Endodermal cell (in vitro differentiated cells): Measurements from ENCODE around the gene TUBG2. TPM values are rescaled to one million over a fixed set of nuclear protein-coding genes. Genes with fewer than 3 reads are reported as not detected.
A peak's percentile ranks its signal among the peaks of the same experiment; 100 is the strongest.

Experiments used
- DNase-seq: peaks from one replicate; pipeline ENCODE4 v3.0.0-alpha.2; 2017
- H3K27ac ChIP-seq: 2 replicates; pipeline ENCODE4 v1.5.1; 2013; ENCODE audit warnings: mild to moderate bottlenecking, low read depth, low read length, moderate library complexity
- H3K27me3 ChIP-seq: 2 replicates; pipeline ENCODE4 v1.6.1; 2013; ENCODE audit warnings: mild to moderate bottlenecking, low read length, moderate library complexity; ENCODE audit not compliant: insufficient read depth, control insufficient read depth, poor library complexity, severe bottlenecking
- H3K36me3 ChIP-seq: 2 replicates; pipeline ENCODE4 v1.7.0; 2013; ENCODE audit warnings: mild to moderate bottlenecking, low read length, moderate library complexity; ENCODE audit not compliant: control insufficient read depth, insufficient read depth
- H3K4me1 ChIP-seq: one replicate; pipeline ENCODE4 v1.7.0; 2013; ENCODE audit warnings: low read length; ENCODE audit not compliant: control insufficient read depth, insufficient read depth
- H3K4me3 ChIP-seq: 2 replicates; pipeline ENCODE4 v1.5.1; 2013; ENCODE audit warnings: mild to moderate bottlenecking, low read length, moderate library complexity
- H3K9ac ChIP-seq: 2 replicates; pipeline ENCODE4 v1.6.1; 2013; ENCODE audit warnings: mild to moderate bottlenecking, low read length, moderate library complexity; ENCODE audit not compliant: poor library complexity, severe bottlenecking; ENCODE audit errors: extremely low read depth
- H3K9me3 ChIP-seq: 2 replicates; pipeline ENCODE4 v1.6.1; 2013; ENCODE audit warnings: mild to moderate bottlenecking, low read length, moderate library complexity; ENCODE audit not compliant: control insufficient read depth
- H3K27ac Mint-ChIP-seq: 2 replicates; pipeline ENCODE4 v1.8.0; 2020; ENCODE audit warnings: mixed read lengths
- H3K27me3 Mint-ChIP-seq: 2 replicates; pipeline ENCODE4 v1.8.0; 2021; ENCODE audit warnings: mild to moderate bottlenecking, mixed read lengths; ENCODE audit not compliant: insufficient read depth
- H3K36me3 Mint-ChIP-seq: 2 replicates; pipeline ENCODE4 v1.8.0; 2020; ENCODE audit warnings: low read depth, mixed read lengths
- H3K4me1 Mint-ChIP-seq: 2 replicates; pipeline ENCODE4 v1.8.0; 2020; ENCODE audit warnings: mixed read lengths
- H3K4me3 Mint-ChIP-seq: 2 replicates; pipeline ENCODE4 v1.8.0; 2020; ENCODE audit warnings: mild to moderate bottlenecking, moderate library complexity, mixed read lengths
- H3K9me3 Mint-ChIP-seq: 2 replicates; pipeline ENCODE4 v1.8.0; 2020; ENCODE audit warnings: mild to moderate bottlenecking, mixed read lengths
- WGBS, 2 experiments: methylation state at CpG; one replicate each; pipeline versions ENCODE4 v1.1.5 to v1.1.7; 2013; ENCODE audit warnings: missing lambda C conversion rate in 2 of 2, mixed read lengths in 1 of 2; ENCODE audit not compliant: insufficient coverage in 1 of 2, insufficient read length in 1 of 2; 5-methylcytosine and 5-hydroxymethylcytosine counted together
- total RNA-seq, 2 donors: library from RNA; stranded (reverse); fragmentation: NEBNext Ultra II Directional in 1 of 2; extraction: Animal tissue kit (Norgen Biotek cat#: 25700) in 1 of 2; gene quantifications; 2 replicates in 1 of 2; 3 replicates in 1 of 2; pipeline ENCODE4 v1.2.1, GENCODE V29; 2021
- TF ChIP-seq, protein P1 (sequence below): fragments of 200-600 bp; sonication (generic); conservative IDR thresholded peaks from 2 replicates; pipeline ENCODE4 v1.5.0; 2021; ENCODE audit warnings: antibody characterized with exemption, mild to moderate bottlenecking

The TUBG2 gene
- total RNA-seq, 2 donors from 2014 or later, result 32.4 to 38.0 TPM

DNA sequence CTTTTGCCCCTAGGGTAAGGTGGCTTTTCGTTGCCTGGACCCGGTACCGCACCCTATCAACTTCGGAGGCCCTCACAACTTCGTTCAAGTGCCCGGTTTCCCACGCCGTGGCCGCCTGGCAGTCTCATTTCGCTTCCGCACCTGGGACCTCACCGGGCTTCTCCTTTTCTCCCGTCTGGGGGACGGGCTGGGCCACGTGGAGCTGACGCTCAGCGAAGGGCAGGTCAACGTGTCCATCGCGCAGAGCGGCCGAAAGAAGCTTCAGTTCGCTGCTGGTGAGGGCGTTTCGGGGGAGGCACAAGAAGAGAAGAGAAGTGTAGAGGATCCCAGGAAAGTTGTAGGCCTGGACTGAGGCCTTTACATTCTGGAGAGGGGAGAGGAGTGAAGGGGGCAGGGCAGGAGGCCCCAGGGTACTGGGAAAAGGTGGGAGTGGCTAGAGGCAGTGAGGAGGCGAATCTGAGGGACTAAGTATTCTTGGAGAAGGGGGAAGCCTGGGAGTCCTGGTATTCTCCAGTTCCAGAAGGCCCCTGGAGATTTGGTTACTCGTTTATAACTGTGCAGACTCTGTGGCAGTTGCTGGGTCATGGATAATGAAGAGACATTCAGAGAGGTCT is 28.7 kb downstream of the TUBG2 start:
- H3K36me3 ChIP-seq, result peaks cover 8% of the 10 kb centered on the region
- TF ChIP-seq, protein P1, sequence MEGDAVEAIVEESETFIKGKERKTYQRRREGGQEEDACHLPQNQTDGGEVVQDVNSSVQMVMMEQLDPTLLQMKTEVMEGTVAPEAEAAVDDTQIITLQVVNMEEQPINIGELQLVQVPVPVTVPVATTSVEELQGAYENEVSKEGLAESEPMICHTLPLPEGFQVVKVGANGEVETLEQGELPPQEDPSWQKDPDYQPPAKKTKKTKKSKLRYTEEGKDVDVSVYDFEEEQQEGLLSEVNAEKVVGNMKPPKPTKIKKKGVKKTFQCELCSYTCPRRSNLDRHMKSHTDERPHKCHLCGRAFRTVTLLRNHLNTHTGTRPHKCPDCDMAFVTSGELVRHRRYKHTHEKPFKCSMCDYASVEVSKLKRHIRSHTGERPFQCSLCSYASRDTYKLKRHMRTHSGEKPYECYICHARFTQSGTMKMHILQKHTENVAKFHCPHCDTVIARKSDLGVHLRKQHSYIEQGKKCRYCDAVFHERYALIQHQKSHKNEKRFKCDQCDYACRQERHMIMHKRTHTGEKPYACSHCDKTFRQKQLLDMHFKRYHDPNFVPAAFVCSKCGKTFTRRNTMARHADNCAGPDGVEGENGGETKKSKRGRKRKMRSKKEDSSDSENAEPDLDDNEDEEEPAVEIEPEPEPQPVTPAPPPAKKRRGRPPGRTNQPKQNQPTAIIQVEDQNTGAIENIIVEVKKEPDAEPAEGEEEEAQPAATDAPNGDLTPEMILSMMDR, result no peak
- no peak overlapping the region for H3K27ac Mint-ChIP-seq
- H3K9ac ChIP-seq, result no peak overlapping the region
- no peak overlapping the region for H3K4me3 ChIP-seq
- H3K9me3 Mint-ChIP-seq, result no peaks in the 10 kb centered on the region
- no peak overlapping the region for H3K4me3 Mint-ChIP-seq
- WGBS, 2 experiments, result 91 to 93% methylated on average over 27 of the region's 27 CpGs
- H3K36me3 Mint-ChIP-seq, result peaks cover 15% of the 10 kb centered on the region
- peaks cover 35% of the 10 kb centered on the region for H3K27me3 Mint-ChIP-seq
- H3K27ac ChIP-seq, result no peak overlapping the region
- peaks cover 14% of the 10 kb centered on the region for H3K27me3 ChIP-seq
- peaks cover 9% of the 10 kb centered on the region for H3K4me1 Mint-ChIP-seq
- H3K4me1 ChIP-seq, result no peaks in the 10 kb centered on the region
- H3K9me3 ChIP-seq, result no peaks in the 10 kb centered on the region
- peak; percentile 56 for DNase-seq

DNA sequence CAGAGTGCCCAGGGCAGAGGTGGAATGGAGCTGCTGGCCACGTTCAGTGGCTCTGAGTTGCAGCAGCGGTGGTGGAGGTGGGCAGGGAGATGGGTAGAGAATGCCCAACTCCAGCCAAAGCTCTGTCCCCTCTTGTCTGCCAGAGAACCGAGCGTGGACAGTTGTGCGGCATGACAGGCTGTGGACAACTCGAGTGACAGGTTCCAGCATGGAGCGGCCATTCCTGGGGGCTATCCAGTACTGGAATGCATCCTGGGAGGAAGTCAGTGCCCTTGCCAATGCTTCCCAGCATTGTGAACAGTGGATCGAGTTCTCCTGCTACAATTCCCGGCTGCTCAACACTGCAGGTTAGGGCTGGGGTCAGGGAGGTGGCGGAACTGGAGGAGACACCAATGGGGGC is 31.5 kb downstream of the TUBG2 start:
- DNase-seq, result no peak
- Mint-ChIP-seq H3K4me3 (no peak overlapping the region), H3K36me3 (peaks cover 10% of the 10 kb centered on the region), H3K27me3 (peaks cover 7% of the 10 kb centered on the region), H3K4me1 (no peaks in the 10 kb centered on the region), H3K27ac (no peak overlapping the region), H3K9me3 (no peaks in the 10 kb centered on the region)
- H3K9me3 ChIP-seq, result no peaks in the 10 kb centered on the region
- H3K4me1 ChIP-seq, result no peaks in the 10 kb centered on the region
- H3K9ac ChIP-seq, result no peak overlapping the region
- TF ChIP-seq, protein P1, result no peak
- no peaks in the 10 kb centered on the region for H3K27me3 ChIP-seq
- no peak overlapping the region for H3K4me3 ChIP-seq
- peaks cover 8% of the 10 kb centered on the region for H3K36me3 ChIP-seq
- WGBS, 2 experiments, result 91 to 97% methylated on average over 8 to 10 of the region's 10 CpGs
- H3K27ac ChIP-seq, result no peak overlapping the region

DNA sequence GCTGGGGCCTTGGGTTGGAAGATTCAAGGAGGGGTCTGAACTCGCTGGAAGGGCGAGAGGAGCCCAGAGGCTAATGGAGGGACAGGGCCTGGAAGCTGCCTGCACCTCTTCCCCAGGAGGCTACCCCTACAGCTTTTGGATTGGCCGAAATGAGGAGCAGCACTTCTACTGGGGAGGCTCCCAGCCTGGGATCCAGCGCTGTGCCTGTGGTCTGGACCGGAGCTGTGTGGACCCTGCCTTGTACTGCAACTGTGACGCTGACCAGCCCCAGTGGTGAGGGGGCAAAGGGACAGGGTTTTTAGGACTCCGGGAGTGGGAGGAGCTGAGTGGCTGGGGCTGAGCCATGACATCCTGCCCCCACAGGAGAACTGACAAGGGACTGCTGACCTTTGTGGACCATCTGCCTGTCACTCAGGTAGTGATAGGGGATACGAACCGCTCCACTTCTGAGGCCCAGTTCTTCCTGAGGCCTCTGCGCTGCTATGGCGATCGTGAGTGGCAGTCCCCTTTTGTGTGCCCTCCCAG is 32.0 kb downstream of the TUBG2 start:
- WGBS, 2 experiments, result 93 to 99% methylated on average over 10 to 12 of the region's 12 CpGs
- Mint-ChIP-seq H3K9me3 (no peaks in the 10 kb centered on the region), H3K27ac (no peak overlapping the region), H3K4me3 (no peak overlapping the region), H3K36me3 (peaks cover 12% of the 10 kb centered on the region), H3K27me3 (peaks cover 2% of the 10 kb centered on the region), H3K4me1 (no peaks in the 10 kb centered on the region)
- H3K36me3 ChIP-seq, result peaks cover 8% of the 10 kb centered on the region
- TF ChIP-seq, protein P1, result no peak
- DNase-seq, result no peak
- H3K9me3 ChIP-seq, result no peaks in the 10 kb centered on the region
- H3K27me3 ChIP-seq, result no peaks in the 10 kb centered on the region
- H3K4me1 ChIP-seq, result no peaks in the 10 kb centered on the region
- no peak overlapping the region for H3K27ac ChIP-seq
- H3K9ac ChIP-seq, result no peak overlapping the region
- H3K4me3 ChIP-seq, result no peak overlapping the region
